HCT116 (cell line): ENCODE data around the gene TOB2.

Experiments used
- CTCF ChIP-seq, 3 experiments: fragments of 200-600 bp in 1 of 3; sonication (generic) in 1 of 3; IDR thresholded peaks in 2 of 3; conservative IDR thresholded peaks in 1 of 3; 2 replicates each; pipeline ENCODE4 v1.5.1; 2012 to 2017; ENCODE audit warnings: low read depth in 2 of 3, low read length in 2 of 3, antibody characterized with exemption in 1 of 3, borderline replicate concordance in 1 of 3, control low read depth in 1 of 3, mild to moderate bottlenecking in 1 of 3, mixed read lengths in 1 of 3, mixed run types in 1 of 3, moderate library complexity in 1 of 3; ENCODE audit not compliant: insufficient read depth in 1 of 3
- EZH2phosphoT487 ChIP-seq: fragments of 200-600 bp; IDR thresholded peaks from 2 replicates; pipeline ENCODE4 v1.6.1; 2018; ENCODE audit warnings: antibody characterized with exemption, borderline replicate concordance
- MAX ChIP-seq: IDR thresholded peaks from 2 replicates; pipeline ENCODE4 v1.6.1; 2012
- POLR2A ChIP-seq: IDR thresholded peaks from 2 replicates; pipeline ENCODE4 v1.7.0; 2011; ENCODE audit warnings: borderline replicate concordance; ENCODE audit not compliant: insufficient read depth, insufficient read length; ENCODE audit errors: extremely low read depth
- POLR2AphosphoS5 ChIP-seq: IDR thresholded peaks from 2 replicates; pipeline ENCODE4 v1.6.1; 2011; ENCODE audit warnings: mild to moderate bottlenecking, low read depth, low read length, moderate library complexity
- REST ChIP-seq: IDR thresholded peaks from 2 replicates; pipeline ENCODE4 v1.6.1; 2012; ENCODE audit warnings: low read depth
- SIN3A ChIP-seq: IDR thresholded peaks from 2 replicates; pipeline ENCODE4 v1.6.1; 2012; ENCODE audit warnings: low read depth
- SP1 ChIP-seq: IDR thresholded peaks from 2 replicates; pipeline ENCODE4 v1.6.1; 2012; ENCODE audit warnings: low read depth
- SRF ChIP-seq: IDR thresholded peaks from 2 replicates; pipeline ENCODE4 v1.6.1; 2012; ENCODE audit warnings: low read depth
- YY1 ChIP-seq: IDR thresholded peaks from 2 replicates; pipeline ENCODE4 v1.6.1; 2011; ENCODE audit warnings: low read length, low read depth, moderate library complexity, mild to moderate bottlenecking; ENCODE audit not compliant: insufficient replicate concordance; ENCODE audit errors: extremely low read depth
- ZFX ChIP-seq: fragments of 450-650 bp; IDR thresholded peaks from 2 replicates; pipeline ENCODE4 v1.6.1; 2017

GRCh38 chr22:41458161-41458728 lies 11.6 kb upstream of the TOB2 start:
- TF ChIP-seq ZFX: no peak
- TF ChIP-seq POLR2A: no peak
- TF ChIP-seq YY1: no peak
- no peak for TF ChIP-seq CTCF (IDR thresholded peaks at IDR 0.05 in 2 of 3, conservative IDR thresholded peaks at IDR 0.05 in 1 of 3; ENCODE audit: borderline replicate concordance in 1 of 3, insufficient read depth in 1 of 3, low read depth in 2 of 3, low read length in 2 of 3)
- TF ChIP-seq REST: no peak
- TF ChIP-seq MAX: no peak
- TF ChIP-seq SIN3A: no peak
- no peak for TF ChIP-seq SRF
- TF ChIP-seq POLR2AphosphoS5: no peak
- no peak for TF ChIP-seq EZH2phosphoT487
- no peak for TF ChIP-seq SP1
